ENCODE data around the gene ACAN.

ACAN gene

DNA sequence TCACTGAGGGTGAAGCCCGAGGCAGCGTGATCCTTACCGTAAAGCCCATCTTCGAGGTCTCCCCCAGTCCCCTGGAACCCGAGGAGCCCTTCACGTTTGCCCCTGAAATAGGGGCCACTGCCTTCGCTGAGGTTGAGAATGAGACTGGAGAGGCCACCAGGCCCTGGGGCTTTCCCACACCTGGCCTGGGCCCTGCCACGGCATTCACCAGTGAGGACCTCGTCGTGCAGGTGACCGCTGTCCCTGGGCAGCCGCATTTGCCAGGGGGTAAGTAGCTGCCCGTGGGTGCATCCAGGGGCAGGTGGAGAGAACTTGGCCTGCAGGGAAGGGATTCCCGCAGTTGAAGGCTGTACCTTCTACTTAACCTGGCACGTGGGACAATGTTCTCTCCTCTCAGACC, 42.4 kb downstream of the ACAN start:
- TF ChIP-seq, protein P1, sequence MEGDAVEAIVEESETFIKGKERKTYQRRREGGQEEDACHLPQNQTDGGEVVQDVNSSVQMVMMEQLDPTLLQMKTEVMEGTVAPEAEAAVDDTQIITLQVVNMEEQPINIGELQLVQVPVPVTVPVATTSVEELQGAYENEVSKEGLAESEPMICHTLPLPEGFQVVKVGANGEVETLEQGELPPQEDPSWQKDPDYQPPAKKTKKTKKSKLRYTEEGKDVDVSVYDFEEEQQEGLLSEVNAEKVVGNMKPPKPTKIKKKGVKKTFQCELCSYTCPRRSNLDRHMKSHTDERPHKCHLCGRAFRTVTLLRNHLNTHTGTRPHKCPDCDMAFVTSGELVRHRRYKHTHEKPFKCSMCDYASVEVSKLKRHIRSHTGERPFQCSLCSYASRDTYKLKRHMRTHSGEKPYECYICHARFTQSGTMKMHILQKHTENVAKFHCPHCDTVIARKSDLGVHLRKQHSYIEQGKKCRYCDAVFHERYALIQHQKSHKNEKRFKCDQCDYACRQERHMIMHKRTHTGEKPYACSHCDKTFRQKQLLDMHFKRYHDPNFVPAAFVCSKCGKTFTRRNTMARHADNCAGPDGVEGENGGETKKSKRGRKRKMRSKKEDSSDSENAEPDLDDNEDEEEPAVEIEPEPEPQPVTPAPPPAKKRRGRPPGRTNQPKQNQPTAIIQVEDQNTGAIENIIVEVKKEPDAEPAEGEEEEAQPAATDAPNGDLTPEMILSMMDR (IDR thresholded peaks at IDR 0.05; ENCODE audit: borderline replicate concordance, insufficient read depth, low read depth, low read length) = no peak
- H3K4me3 ChIP-seq (ENCODE audit: low read depth, low read length) = no peak overlapping the region

DNA sequence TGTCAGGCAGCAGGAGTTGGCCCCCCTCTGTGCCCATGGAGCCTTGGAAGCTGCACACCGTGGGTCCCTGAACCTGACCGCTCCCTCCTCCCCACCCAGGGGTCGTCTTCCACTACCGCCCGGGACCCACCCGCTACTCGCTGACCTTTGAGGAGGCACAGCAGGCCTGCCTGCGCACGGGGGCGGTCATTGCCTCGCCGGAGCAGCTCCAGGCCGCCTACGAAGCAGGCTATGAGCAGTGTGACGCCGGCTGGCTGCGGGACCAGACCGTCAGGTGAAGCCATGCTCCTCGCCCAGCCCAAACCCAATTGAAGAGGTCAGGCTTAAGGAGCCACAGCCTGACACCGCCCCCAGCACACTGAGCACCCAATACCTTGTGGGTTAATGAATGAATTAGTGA, 43.9 kb downstream of the ACAN start:
- no peak overlapping the region for H3K4me3 ChIP-seq (ENCODE audit: low read depth, low read length)
- TF ChIP-seq, protein P1 (IDR thresholded peaks at IDR 0.05; ENCODE audit: borderline replicate concordance, insufficient read depth, low read depth, low read length) = no peak

GRCh38 chr15:88848203-88848602, 45.0 kb downstream of the ACAN start:
- H3K4me3 ChIP-seq (ENCODE audit: low read depth, low read length) = no peak overlapping the region
- TF ChIP-seq, protein P1 (IDR thresholded peaks at IDR 0.05; ENCODE audit: borderline replicate concordance, insufficient read depth, low read depth, low read length) = no peak

- TF ChIP-seq, protein P1 (IDR thresholded peaks at IDR 0.05; ENCODE audit: borderline replicate concordance, insufficient read depth, low read depth, low read length) = no peak
- H3K4me3 ChIP-seq (ENCODE audit: low read depth, low read length) = no peak overlapping the region
Measured at GRCh38 chr15:88849376-88850072, 46.3 kb downstream of the ACAN start.

GRCh38 chr15:88852476-88852875, 49.2 kb downstream of the ACAN start:
- TF ChIP-seq, protein P1 (IDR thresholded peaks at IDR 0.05; ENCODE audit: borderline replicate concordance, insufficient read depth, low read depth, low read length) = no peak
- no peak overlapping the region for H3K4me3 ChIP-seq (ENCODE audit: low read depth, low read length)

GRCh38 chr15:88858934-88859333, 55.7 kb downstream of the ACAN start:
- H3K4me3 ChIP-seq (ENCODE audit: low read depth, low read length) = no peak overlapping the region
- TF ChIP-seq, protein P1 (IDR thresholded peaks at IDR 0.05; ENCODE audit: borderline replicate concordance, insufficient read depth, low read depth, low read length) = no peak

DNA sequence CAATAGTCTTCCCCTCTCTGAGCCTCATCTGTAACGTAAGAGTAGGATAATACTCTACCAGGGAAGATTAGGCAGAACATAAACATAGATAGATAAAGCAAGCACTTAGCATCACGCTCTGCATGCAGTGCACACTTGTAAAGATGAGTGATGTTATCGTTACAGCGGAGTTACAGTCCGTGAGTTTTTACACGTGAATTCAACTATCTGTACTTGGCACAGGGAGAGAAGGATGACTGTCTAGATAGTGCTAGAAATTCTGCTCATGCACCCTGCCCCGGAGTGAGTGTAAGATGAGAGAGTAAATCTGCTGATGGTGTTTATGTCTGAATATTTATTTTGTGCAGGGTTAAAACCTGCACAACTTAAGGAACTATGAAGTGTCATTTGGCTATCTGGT, 56.3 kb downstream of the ACAN start:
- TF ChIP-seq, protein P1 (IDR thresholded peaks at IDR 0.05; ENCODE audit: borderline replicate concordance, insufficient read depth, low read depth, low read length) = no peak

More for the DNA sequence above, 56.3 kb downstream of the ACAN start:
- no peak overlapping the region for H3K4me3 ChIP-seq (ENCODE audit: low read depth, low read length)
